Measurements from ENCODE around the gene CDKAL1. TPM values are rescaled to one million over a fixed set of nuclear protein-coding genes. Genes with fewer than 3 reads are reported as not detected.
A peak's percentile ranks its signal among the peaks of the same experiment; 100 is the strongest.
"Not testable (repeated sequence)": the region's sequence is repeated elsewhere in the genome, so short reads cannot be mapped to it uniquely, and the experiment has no call there.

CDKAL1 gene
- total RNA-seq (44.1 TPM), polyA plus RNA-seq (5.8 TPM)

DNA sequence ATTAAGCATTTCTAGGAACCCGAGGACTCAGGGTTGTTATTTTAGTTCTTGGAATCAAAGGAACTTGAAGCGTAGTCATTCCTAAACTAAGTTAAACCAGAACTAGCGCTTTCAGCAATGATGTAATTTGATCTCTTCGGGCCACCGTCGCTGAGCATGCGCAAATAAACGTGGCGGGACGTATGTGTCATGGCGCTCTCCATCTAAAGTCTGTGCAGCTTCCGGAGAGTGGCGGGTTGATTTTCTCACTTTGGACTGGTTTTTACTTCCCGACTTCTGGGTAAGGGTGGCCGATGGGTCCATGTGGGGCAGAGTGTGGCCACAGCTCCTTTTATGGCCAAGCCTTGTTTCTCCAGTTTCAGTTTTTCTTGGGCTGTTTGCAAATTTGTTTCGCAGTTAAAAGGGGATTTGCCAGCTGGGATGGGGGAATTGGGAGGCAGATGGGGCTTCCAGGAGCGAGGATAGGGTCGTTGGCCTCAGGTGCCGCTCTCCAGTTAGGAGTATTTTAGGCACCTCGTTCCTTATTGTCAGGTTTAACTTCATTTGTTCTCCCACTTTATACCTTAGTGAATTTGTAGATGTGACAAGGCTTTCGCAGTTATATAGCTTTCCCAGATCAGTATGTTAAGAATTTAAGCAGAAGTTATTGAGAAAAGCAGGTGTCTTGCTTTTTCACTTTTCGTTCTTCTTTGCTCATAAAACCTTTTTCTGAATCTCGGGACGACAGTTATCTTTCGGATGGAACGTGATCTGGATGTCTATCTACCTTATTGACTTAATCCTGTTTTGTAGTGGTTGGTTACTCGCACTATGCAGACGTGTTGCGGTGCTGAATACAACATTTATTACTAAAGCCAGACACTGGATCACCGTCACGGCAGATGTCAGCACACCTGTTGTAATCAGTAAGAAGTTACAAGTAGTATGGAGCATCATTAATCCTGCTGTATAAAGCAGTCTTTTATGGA, at the start of gene CDKAL1:
CDKAL1 (plus strand) TSS at position 163 of the 968 bp plus-strand sequence. CDS start 11,894 bp downstream, outside the sequence.
- Histone ChIP-seq H3K27ac (ENCODE audit: low read depth) (peak within 1 kb of the TSS; percentile 26), H3K4me3 (ENCODE audit: low read depth, low read length) (peak within 1 kb of the TSS; percentile 76), H3K4me1 (ENCODE audit: insufficient read depth) (no peaks in the 10 kb centered on the region), H3K36me3 (ENCODE audit: insufficient read depth) (no peaks in the 10 kb centered on the region)
- under 1% methylated on average over 31 of the region's 31 CpGs for WGBS
- DNase-seq (ENCODE audit: extremely low spot score), result peak; percentile 86

DNA sequence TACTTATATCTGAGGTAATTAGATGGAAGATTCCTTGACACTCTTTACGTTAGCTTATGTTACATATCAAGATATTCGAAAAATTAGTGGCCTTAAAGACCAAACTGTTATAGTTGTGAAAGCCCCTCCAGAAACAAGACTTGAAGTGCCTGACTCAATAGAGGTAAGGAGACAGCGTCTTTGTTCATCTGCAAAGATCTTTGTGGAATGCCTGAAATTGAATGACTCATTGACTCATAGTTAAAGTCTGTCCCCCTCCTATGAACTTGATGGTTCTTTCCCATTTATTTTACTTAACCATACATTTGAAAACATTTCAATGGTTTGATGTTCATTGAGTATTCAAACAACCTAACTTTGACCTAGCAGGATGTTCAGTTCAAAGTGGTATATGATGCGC, 47.6 kb upstream of the CDKAL1 start:
- H3K4me1 ChIP-seq (ENCODE audit: insufficient read depth), result no peaks in the 10 kb centered on the region
- no peak overlapping the region for H3K27ac ChIP-seq (ENCODE audit: low read depth)
- no peak for DNase-seq (ENCODE audit: extremely low spot score)
- H3K36me3 ChIP-seq (ENCODE audit: insufficient read depth), result peaks cover 3% of the 10 kb centered on the region
- H3K4me3 ChIP-seq (ENCODE audit: low read depth, low read length), result no peak overlapping the region
- WGBS, result 97% methylated on average over 4 of the region's 4 CpGs

DNA sequence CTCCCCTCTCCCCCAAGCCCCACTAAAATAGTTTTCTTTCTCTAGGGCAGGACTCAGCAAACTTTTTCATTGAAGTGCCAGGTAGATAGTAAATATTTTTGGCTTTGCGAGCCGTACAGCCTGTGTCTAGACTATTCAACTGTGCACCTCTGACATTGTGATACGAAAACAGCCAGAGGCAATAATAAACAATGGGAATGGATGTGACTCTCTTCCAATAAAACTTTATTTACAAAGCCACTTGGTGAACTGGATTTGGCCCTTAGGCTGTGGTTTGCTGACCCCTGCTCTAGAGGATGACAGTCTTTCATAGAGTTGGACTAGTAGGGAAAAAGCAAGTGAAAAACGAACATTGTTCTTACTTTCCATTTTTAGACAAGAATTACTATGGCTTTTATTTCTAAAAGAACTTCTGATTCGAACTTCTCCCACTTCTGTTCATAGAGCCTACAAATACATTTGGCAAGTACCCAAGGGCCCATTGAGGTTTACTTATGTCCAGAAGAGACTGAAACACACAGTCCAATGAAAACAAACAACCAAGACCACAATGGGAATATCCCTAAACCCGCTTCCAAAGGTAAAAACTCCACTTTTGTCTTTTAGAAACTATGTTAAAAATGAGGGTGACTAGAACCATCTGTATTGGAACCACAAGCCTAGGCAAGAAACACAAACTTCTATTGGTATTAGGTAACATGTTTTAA, 46.4 kb upstream of the CDKAL1 start:
- 94% methylated on average over 6 of the region's 6 CpGs for WGBS
- Histone ChIP-seq H3K36me3 (ENCODE audit: insufficient read depth) (peaks cover 3% of the 10 kb centered on the region), H3K27ac (ENCODE audit: low read depth) (no peak overlapping the region), H3K4me3 (ENCODE audit: low read depth, low read length) (no peak overlapping the region), H3K4me1 (ENCODE audit: insufficient read depth) (no peaks in the 10 kb centered on the region)
- DNase-seq (ENCODE audit: extremely low spot score), result no peak

DNA sequence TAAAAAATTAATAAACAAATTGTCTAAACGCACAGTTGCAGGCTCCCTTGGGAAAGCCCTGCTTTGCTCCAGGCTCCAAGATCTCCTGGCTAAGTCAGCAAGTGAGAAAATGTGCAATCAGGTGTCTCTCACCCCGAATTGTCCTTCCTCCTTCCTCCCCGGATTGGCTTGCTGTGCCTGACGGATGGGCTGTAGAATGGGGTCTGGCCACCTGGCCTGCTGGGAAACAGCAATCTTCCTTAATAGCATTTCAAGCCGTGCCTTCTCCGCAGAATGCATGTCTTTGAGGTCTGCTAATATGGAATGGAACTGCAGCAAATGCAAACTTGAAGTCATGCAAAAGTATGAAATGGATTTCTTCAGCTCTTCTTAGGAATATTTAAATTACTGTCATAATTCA, 43.7 kb upstream of the CDKAL1 start:
- H3K27ac ChIP-seq (ENCODE audit: low read depth), result no peak overlapping the region
- no peaks in the 10 kb centered on the region for H3K4me1 ChIP-seq (ENCODE audit: insufficient read depth)
- no peak overlapping the region for H3K4me3 ChIP-seq (ENCODE audit: low read depth, low read length)
- 96% methylated on average over 6 of the region's 6 CpGs for WGBS
- DNase-seq (ENCODE audit: extremely low spot score), result no peak
- peaks cover 3% of the 10 kb centered on the region for H3K36me3 ChIP-seq (ENCODE audit: insufficient read depth)

DNA sequence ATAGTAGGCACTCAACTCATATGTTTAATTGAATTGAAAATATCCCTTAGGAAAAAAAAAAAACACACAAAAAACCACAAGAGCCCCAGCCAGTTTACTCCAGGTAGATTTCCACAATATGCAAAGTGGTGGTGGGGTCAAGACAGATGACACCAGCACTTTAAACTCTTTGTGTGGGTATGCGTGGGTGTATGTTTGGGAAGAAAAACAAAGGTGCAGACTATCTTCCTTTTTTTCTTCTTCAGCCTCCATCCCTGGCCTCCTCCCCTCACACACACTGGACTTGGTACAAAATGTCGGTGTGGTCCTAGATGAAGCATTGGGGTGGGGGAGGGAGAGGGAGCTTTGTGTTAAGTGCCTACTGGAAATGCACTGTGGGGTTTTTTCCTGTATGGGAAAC, 42.2 kb upstream of the CDKAL1 start:
- DNase-seq (ENCODE audit: extremely low spot score), result no peak

DNA sequence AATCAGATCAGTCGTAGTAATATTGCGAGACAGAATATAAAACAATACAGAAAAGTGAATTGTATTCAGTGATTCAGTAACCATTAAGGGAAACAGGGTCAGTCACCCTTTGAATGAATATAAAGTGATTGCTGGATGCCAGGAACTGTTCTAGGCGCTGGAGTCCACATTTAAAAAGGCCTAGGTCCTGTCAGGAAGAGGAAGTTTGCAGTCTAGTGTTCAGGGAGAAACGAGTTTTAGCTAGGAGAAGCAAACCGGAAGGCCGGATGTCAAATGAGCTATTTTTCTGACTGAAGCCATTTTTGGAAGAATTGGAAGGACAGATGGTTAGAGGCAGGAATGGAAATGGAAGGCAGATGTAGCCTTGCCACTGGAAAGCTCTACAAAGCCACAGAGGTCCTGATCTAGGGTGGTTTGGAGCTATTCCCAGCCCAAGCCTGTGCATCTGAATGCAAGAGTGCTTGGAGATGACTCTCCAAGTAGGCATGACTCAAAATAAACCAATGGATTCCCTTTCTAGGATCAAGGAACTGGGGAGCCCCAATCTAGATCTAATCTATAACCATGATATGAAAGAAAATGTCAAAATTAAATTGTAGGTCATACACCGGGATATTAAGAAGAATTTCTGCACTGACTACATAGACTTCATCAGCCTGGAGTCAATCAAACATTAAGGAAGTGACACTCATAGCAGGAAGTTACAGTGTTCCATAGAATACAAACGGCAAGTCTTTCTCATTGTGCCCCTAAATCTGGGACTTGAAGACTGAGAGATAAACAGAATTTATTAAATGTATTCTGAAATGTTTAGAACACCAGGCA, 36.8 kb upstream of the CDKAL1 start:
- H3K27ac ChIP-seq (ENCODE audit: low read depth), result no peak overlapping the region
- DNase-seq (ENCODE audit: extremely low spot score), result no peak
- no peaks in the 10 kb centered on the region for H3K36me3 ChIP-seq (ENCODE audit: insufficient read depth)
- 78% methylated on average over 8 of the region's 8 CpGs for WGBS
- H3K4me3 ChIP-seq (ENCODE audit: low read depth, low read length), result no peak overlapping the region
- no peaks in the 10 kb centered on the region for H3K4me1 ChIP-seq (ENCODE audit: insufficient read depth)

More for the DNA sequence above, 42.2 kb upstream of the CDKAL1 start:
- no peak overlapping the region for H3K27ac ChIP-seq (ENCODE audit: low read depth)
- H3K36me3 ChIP-seq (ENCODE audit: insufficient read depth), result peaks cover 3% of the 10 kb centered on the region
- WGBS, result 93% methylated on average over 2 of the region's 2 CpGs
- H3K4me1 ChIP-seq (ENCODE audit: insufficient read depth), result no peaks in the 10 kb centered on the region
- H3K4me3 ChIP-seq (ENCODE audit: low read depth, low read length), result no peak overlapping the region

DNA sequence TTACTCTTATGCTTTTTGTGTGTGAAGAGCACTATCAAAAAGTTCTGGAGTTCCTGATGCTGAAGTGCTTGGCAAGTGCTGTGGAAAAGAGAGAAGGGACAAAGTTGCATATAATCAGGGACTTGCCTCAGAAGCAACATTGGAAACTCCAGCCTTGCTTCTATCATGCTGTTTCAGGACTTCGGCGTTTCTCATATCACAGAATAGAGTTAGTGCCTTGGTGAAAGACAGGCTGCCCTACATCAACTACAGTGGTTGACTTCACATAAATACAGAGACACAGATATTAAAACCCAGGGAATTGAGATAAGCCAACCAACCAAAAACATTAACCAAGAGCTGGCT, 36.2 kb upstream of the CDKAL1 start:
- Histone ChIP-seq H3K4me3 (ENCODE audit: low read depth, low read length) (no peak overlapping the region), H3K36me3 (ENCODE audit: insufficient read depth) (no peaks in the 10 kb centered on the region), H3K4me1 (ENCODE audit: insufficient read depth) (no peaks in the 10 kb centered on the region), H3K27ac (ENCODE audit: low read depth) (no peak overlapping the region)
- DNase-seq (ENCODE audit: extremely low spot score), result no peak
- WGBS, result 93% methylated on average over 2 of the region's 2 CpGs

DNA sequence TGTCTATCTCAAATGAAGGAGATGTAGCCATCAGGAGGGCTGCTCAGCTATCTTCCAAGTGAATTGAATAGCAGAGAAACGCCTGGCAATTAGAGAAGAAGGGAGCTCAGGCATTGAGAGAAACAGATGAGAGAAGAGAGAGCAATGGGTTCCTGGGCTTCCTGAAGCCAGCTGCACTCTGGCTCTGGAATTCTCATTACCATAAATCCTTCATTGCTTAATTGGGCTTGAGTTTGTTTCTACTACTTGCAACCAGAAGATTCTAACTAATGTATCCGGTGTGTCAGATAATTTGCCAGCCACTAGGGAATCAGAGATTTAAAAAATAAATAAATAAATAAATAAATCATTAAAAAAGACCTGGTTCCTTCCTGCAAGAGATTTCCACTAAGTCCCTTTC, 25.0 kb upstream of the CDKAL1 start:
- 29% methylated on average over 2 of the region's 2 CpGs for WGBS
- Histone ChIP-seq H3K4me3 (ENCODE audit: low read depth, low read length) (no peak overlapping the region), H3K27ac (ENCODE audit: low read depth) (no peak overlapping the region), H3K4me1 (ENCODE audit: insufficient read depth) (no peaks in the 10 kb centered on the region), H3K36me3 (ENCODE audit: insufficient read depth) (no peaks in the 10 kb centered on the region)
- no peak for DNase-seq (ENCODE audit: extremely low spot score)

DNA sequence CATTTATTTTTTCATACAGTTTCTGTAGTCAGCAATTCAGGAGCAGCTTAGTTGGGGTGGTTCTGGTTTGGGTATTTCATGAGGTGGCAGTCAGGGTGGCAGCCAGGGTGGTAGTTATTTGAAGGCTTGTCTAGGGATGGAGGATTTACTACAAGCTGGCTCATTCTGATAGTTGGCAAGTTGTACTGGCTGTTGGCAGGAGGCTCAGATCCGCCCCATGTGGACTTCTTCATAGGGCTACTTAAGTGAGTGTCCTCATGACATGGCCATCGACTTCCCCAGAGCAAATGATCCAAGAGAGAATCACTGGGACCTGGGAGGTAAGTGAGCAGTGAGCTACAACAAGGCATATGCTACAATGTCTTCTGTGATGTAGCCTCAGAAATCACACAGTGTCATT, 22.4 kb upstream of the CDKAL1 start:
- WGBS, result 80% methylated on average over 2 of the region's 2 CpGs
- no peak for DNase-seq (ENCODE audit: extremely low spot score)
- Histone ChIP-seq H3K27ac (ENCODE audit: low read depth) (no peak overlapping the region), H3K4me1 (ENCODE audit: insufficient read depth) (no peaks in the 10 kb centered on the region), H3K4me3 (ENCODE audit: low read depth, low read length) (no peak overlapping the region), H3K36me3 (ENCODE audit: insufficient read depth) (no peaks in the 10 kb centered on the region)

DNA sequence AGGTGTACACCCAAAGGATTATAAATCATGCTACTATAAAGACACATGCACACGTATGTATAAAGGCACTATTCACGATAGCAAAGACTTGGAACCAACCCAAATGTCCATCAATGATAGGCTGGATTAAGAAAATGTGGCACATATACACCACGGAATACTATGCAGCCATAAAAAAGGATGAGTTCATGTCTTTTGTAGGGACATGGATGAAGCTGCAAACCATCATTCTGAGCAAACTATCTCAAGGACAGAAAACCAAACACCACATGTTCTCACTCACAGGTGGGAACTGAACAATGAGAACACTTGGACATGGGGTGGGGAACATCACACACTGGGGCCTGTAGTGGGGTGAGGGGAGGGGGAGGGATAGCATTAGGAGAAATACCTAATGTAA, 9.0 kb upstream of the CDKAL1 start:
- not testable (repeated sequence) for H3K27ac ChIP-seq (ENCODE audit: low read depth); DNase-seq (ENCODE audit: extremely low spot score); H3K4me1 ChIP-seq (ENCODE audit: insufficient read depth); H3K4me3 ChIP-seq (ENCODE audit: low read depth, low read length); H3K36me3 ChIP-seq (ENCODE audit: insufficient read depth)
- 80% methylated on average over 3 of the region's 3 CpGs for WGBS

DNA sequence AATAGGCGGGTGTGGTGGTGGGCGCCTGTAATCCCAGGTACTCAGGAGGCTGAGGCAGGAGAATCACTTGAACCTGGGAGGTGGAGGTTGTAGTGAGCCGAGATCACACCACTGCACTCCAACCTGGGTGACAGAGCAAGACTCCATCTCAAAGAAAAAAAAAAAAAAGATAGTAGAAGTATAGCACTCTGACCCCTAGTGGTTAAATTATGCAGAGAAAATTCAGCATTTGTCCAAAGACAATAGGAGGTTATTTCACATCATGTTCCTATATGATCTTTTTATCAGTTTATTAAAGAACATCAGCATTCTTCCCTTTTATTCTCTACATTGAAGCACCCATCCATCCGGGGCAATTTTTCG, 5.2 kb upstream of the CDKAL1 start:
- H3K4me3 ChIP-seq (ENCODE audit: low read depth, low read length); DNase-seq (ENCODE audit: extremely low spot score); H3K4me1 ChIP-seq (ENCODE audit: insufficient read depth); H3K36me3 ChIP-seq (ENCODE audit: insufficient read depth); H3K27ac ChIP-seq (ENCODE audit: low read depth): not testable (repeated sequence)
- 32% methylated on average over 5 of the region's 5 CpGs for WGBS

DNA sequence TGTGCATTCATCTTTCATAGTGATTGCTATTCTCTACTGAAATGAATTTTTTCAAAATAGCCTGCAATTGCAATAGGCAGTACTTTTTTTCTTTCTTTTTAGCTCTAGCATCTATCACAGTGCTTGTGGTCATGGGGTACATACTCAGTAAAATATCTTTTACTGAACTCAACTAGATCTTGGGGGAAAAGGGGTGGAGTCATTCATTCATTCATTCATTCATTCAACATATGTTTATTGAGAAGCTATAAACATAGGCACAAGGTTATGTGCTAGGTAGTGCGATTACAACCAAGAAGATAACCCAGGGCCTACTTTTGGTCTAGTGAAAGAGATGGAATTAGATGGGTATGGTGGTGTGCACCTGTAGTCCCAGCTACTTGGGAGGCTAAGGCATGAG, 1.4 kb upstream of the CDKAL1 start:
- Histone ChIP-seq H3K4me1 (ENCODE audit: insufficient read depth) (peaks cover 1% of the 10 kb centered on the region), H3K4me3 (ENCODE audit: low read depth, low read length) (no peak overlapping the region), H3K27ac (ENCODE audit: low read depth) (no peak overlapping the region), H3K36me3 (ENCODE audit: insufficient read depth) (no peaks in the 10 kb centered on the region)
- no peak for DNase-seq (ENCODE audit: extremely low spot score)
- WGBS, result 95% methylated on average over 1 of the region's 1 CpG

DNA sequence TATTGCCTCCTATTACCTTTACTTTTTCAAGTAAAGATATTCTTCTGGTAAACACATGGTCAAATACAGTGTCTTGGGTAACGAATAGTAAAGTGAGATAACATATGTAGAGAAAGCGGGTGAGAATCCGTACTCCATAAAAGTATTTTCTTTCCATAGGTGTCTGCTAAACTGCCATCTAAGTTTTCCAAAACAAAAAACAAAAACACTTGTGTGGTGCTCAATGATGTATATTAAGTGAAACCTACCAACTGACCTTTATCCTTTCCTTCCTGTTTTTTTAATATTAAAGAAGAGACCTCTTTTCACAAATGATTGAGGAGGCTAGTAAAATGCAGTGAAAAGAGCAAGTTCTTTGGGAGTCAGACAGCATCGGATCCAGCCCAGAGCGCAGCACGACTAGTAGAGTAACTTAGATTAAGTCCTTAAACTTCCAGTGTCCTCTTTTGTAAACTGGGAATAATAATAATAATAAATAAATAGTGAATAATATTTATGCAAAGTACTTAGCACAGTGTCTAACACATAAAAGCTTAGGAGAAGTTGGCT, 437 bp upstream of the CDKAL1 start:
- Histone ChIP-seq H3K4me3 (ENCODE audit: low read depth, low read length) (peak overlapping the region; percentile 76), H3K36me3 (ENCODE audit: insufficient read depth) (no peaks in the 10 kb centered on the region), H3K27ac (ENCODE audit: low read depth) (no peak overlapping the region), H3K4me1 (ENCODE audit: insufficient read depth) (no peaks in the 10 kb centered on the region)
- WGBS, result 50% methylated on average over 6 of the region's 6 CpGs
- DNase-seq (ENCODE audit: extremely low spot score), result no peak
